Stimulated activated CD8-positive, alpha-beta memory T cell treated with anti-CD3 and anti-CD28 coated beads, Interleukin-7, amount 100 ng/mL, for 1 hour (primary cell): ENCODE measurements around the gene PAX6.

Experiments
- DNase-seq, 2 donors: peaks; one replicate each; pipeline ENCODE4 v3.0.0-alpha.2; 2020; ENCODE audit warnings: low read depth in 2 of 2

The PAX6 gene

GRCh38 chr11:31798057-31798553, 13.0 kb downstream of the PAX6 start:
- DNase-seq = no peak

- DNase-seq = no peak
Measured at GRCh38 chr11:31797190-31798056, 13.7 kb downstream of the PAX6 start.

GRCh38 chr11:31796499-31797189, 14.5 kb downstream of the PAX6 start:
- no peak for DNase-seq

- no peak for DNase-seq
Measured at GRCh38 chr11:31795706-31796498, 15.2 kb downstream of the PAX6 start.

GRCh38 chr11:31794548-31794947, 16.6 kb downstream of the PAX6 start:
- no peak for DNase-seq

GRCh38 chr11:31793264-31793663, 17.9 kb downstream of the PAX6 start:
- DNase-seq = no peak

- DNase-seq = no peak
Measured at GRCh38 chr11:31792456-31792855, 18.7 kb downstream of the PAX6 start.

GRCh38 chr11:31792036-31792435, 19.1 kb downstream of the PAX6 start:
- DNase-seq = no peak

- DNase-seq = no peak
Measured at GRCh38 chr11:31790649-31791048, 20.5 kb downstream of the PAX6 start.

- no peak for DNase-seq
Measured at GRCh38 chr11:31788085-31788484, 23.0 kb downstream of the PAX6 start.

- DNase-seq = no peak
Measured at GRCh38 chr11:31786996-31787685, 24.0 kb downstream of the PAX6 start.

GRCh38 chr11:31784611-31785010, 26.5 kb downstream of the PAX6 start:
- no peak for DNase-seq

- DNase-seq = no peak
Measured at GRCh38 chr11:31783252-31783651, 27.9 kb downstream of the PAX6 start.

- no peak for DNase-seq
Measured at GRCh38 chr11:31782257-31782656, 28.9 kb downstream of the PAX6 start.

GRCh38 chr11:31780480-31780971, 30.6 kb downstream of the PAX6 start:
- DNase-seq = no peak

GRCh38 chr11:31780078-31780477, 31.0 kb downstream of the PAX6 start:
- no peak for DNase-seq

- no peak for DNase-seq
Measured at GRCh38 chr11:31779374-31779791, 31.7 kb downstream of the PAX6 start.

- DNase-seq = no peak
Measured at GRCh38 chr11:31772412-31772811, 38.7 kb downstream of the PAX6 start.

- no peak for DNase-seq
Measured at GRCh38 chr11:31770011-31770700, 41.0 kb downstream of the PAX6 start.

- DNase-seq = no peak
Measured at GRCh38 chr11:31768749-31769640, 42.1 kb downstream of the PAX6 start.
